OCI-LY7 (cell line): Measurements from ENCODE around the gene AK4.

ENCODE experiments used
- EZH2phosphoT487 ChIP-seq: fragments of 200-600 bp; sonication (generic); IDR thresholded peaks from 2 replicates; pipeline ENCODE4 v1.6.1; 2018; ENCODE audit warnings: low read depth, borderline replicate concordance, mild to moderate bottlenecking, mixed run types, antibody characterized with exemption, low read length, moderate library complexity, mixed read lengths
- TF ChIP-seq, protein P1 (sequence below): fragments of 200-600 bp; sonication (generic); conservative IDR thresholded peaks from 2 replicates; pipeline ENCODE4 v1.5.1; 2014; ENCODE audit warnings: mild to moderate bottlenecking, antibody characterized with exemption, low read length, moderate library complexity, mixed read lengths

DNA sequence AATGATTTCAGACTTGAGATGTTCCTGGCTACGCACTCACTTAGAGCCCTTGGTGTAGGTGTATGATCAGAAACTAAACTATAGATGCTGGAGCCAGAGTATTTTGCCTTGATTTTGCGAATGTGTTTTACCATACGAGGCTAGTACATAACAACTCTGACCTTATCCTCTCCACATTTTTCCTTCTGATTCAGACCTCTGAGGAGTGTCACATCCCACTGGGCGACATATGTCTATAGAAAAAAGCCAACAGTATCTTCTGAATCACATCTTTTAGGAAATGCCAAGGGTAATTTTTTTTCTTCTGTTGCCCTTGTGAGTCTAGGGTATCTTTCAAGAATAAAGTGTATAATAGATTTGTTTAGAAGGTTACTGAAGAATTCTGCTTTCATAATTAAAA, 49.6 kb downstream of the AK4 start:
- TF ChIP-seq, protein P1, sequence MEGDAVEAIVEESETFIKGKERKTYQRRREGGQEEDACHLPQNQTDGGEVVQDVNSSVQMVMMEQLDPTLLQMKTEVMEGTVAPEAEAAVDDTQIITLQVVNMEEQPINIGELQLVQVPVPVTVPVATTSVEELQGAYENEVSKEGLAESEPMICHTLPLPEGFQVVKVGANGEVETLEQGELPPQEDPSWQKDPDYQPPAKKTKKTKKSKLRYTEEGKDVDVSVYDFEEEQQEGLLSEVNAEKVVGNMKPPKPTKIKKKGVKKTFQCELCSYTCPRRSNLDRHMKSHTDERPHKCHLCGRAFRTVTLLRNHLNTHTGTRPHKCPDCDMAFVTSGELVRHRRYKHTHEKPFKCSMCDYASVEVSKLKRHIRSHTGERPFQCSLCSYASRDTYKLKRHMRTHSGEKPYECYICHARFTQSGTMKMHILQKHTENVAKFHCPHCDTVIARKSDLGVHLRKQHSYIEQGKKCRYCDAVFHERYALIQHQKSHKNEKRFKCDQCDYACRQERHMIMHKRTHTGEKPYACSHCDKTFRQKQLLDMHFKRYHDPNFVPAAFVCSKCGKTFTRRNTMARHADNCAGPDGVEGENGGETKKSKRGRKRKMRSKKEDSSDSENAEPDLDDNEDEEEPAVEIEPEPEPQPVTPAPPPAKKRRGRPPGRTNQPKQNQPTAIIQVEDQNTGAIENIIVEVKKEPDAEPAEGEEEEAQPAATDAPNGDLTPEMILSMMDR, result no peak
- TF ChIP-seq EZH2phosphoT487, result no peak
